Measurements from ENCODE around the gene HSP90AA1. TPM values are rescaled to one million over a fixed set of nuclear protein-coding genes. Genes with fewer than 3 reads are reported as not detected.

The HSP90AA1 gene
- total and polyA plus RNA-seq, 2 donors (not counting 1 experiment from before 2014, with no cell fraction given) = 190 to 222 TPM

DNA sequence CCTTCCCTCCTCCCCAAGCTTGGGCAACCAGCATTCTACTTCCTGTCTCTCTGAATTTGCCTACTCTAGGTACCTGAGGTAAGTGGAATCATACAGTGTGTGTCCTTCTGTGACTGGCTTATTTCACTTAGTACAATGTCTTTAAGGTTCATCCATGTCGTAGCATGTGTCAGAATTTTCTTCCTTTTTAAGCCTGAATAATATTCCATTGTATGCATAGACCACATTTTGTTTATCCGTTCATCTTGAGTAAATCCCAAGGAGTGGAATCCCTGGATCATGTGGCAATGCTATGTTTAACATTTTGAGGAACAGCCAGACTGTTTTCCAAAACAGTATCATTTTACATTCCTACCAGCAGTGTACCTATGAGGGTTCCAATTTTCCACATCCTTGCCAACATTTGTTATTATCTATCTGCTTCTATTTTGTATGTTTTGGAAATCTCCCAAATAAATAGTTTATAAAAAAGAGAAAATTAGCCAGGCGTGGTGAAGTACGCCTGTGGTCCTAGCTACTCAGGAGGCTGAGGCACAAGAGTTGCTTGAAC lies 12.4 kb downstream of the HSP90AA1 start:
- no peak overlapping the region for H3K4me3 ChIP-seq (ENCODE audit: control extremely low read depth in 1 of 5, extremely low read depth in 1 of 5, insufficient read depth in 1 of 5, low read depth in 2 of 5, low read length in 4 of 5)
- no peaks in the 10 kb centered on the region for H3K27me3 ChIP-seq (replicated peaks in 1 of 4; ENCODE audit: control extremely low read depth in 1 of 4, control insufficient read depth in 3 of 4, insufficient read depth in 4 of 4, low read length in 3 of 4)
- DNase-seq = no peak
- WGBS (ENCODE audit: insufficient coverage) = 100% methylated on average over 1 of the region's 4 CpGs
- intact Hi-C loops (cut with micrococcal nuclease) = no loop called here
- peaks cover under 1% of the 10 kb centered on the region for H4K20me1 ChIP-seq (ENCODE audit: control insufficient read depth, insufficient read depth, low read length, poor library complexity, severe bottlenecking)
- H3K4me1 ChIP-seq (ENCODE audit: control insufficient read depth in 2 of 2, insufficient read depth in 2 of 2, low read length in 2 of 2) = no peaks in the 10 kb centered on the region
- peaks cover 0 to 6% of the 10 kb centered on the region in 2 experiments for H3K36me3 ChIP-seq (replicated peaks in 1 of 2; ENCODE audit: control extremely low read depth in 1 of 2, control insufficient read depth in 1 of 2, extremely low read depth in 1 of 2, insufficient read depth in 2 of 2, low read length in 1 of 2)
- TF ChIP-seq EZH2 (IDR thresholded peaks at IDR 0.05; ENCODE audit: borderline replicate concordance, insufficient read depth, low read depth, low read length, poor library complexity, severe bottlenecking) = no peak
- TF ChIP-seq, protein P1, sequence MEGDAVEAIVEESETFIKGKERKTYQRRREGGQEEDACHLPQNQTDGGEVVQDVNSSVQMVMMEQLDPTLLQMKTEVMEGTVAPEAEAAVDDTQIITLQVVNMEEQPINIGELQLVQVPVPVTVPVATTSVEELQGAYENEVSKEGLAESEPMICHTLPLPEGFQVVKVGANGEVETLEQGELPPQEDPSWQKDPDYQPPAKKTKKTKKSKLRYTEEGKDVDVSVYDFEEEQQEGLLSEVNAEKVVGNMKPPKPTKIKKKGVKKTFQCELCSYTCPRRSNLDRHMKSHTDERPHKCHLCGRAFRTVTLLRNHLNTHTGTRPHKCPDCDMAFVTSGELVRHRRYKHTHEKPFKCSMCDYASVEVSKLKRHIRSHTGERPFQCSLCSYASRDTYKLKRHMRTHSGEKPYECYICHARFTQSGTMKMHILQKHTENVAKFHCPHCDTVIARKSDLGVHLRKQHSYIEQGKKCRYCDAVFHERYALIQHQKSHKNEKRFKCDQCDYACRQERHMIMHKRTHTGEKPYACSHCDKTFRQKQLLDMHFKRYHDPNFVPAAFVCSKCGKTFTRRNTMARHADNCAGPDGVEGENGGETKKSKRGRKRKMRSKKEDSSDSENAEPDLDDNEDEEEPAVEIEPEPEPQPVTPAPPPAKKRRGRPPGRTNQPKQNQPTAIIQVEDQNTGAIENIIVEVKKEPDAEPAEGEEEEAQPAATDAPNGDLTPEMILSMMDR (IDR thresholded peaks at IDR 0.05) = no peak
- no peak overlapping the region for H3K9ac ChIP-seq (ENCODE audit: low read length)
- no peaks in the 10 kb centered on the region for H3K27me3 Mint-ChIP-seq
- no peaks in the 10 kb centered on the region for H3K79me2 ChIP-seq (ENCODE audit: control insufficient read depth, insufficient read depth, low read length)
- CTCF ChIA-PET = no interaction called here
- no peak overlapping the region for H3K27ac Mint-ChIP-seq
- H3K9me3 Mint-ChIP-seq (ENCODE audit: insufficient read depth) = no peaks in the 10 kb centered on the region
- no peak for ATAC-seq (ENCODE audit: low read depth)
- H2AFZ ChIP-seq (ENCODE audit: insufficient read depth, low read depth, low read length, poor library complexity, severe bottlenecking) = no peak overlapping the region
- H3K4me2 ChIP-seq (replicated peaks; ENCODE audit: low read depth, low read length, poor library complexity, severe bottlenecking) = no peak overlapping the region
- H3K27ac ChIP-seq (ENCODE audit: low read length in 2 of 2) = no peak overlapping the region
- H3K4me1 Mint-ChIP-seq = no peaks in the 10 kb centered on the region
- POLR2A ChIA-PET = no interaction called here
- H3K4me3 Mint-ChIP-seq = no peak overlapping the region
- H3K9me3 ChIP-seq (ENCODE audit: control extremely low read depth in 1 of 3, control insufficient read depth in 2 of 3, insufficient read depth in 1 of 3, low read length in 2 of 3) = peaks cover 0 to 6% (median 0%) of the 10 kb centered on the region in 3 donors

DNA sequence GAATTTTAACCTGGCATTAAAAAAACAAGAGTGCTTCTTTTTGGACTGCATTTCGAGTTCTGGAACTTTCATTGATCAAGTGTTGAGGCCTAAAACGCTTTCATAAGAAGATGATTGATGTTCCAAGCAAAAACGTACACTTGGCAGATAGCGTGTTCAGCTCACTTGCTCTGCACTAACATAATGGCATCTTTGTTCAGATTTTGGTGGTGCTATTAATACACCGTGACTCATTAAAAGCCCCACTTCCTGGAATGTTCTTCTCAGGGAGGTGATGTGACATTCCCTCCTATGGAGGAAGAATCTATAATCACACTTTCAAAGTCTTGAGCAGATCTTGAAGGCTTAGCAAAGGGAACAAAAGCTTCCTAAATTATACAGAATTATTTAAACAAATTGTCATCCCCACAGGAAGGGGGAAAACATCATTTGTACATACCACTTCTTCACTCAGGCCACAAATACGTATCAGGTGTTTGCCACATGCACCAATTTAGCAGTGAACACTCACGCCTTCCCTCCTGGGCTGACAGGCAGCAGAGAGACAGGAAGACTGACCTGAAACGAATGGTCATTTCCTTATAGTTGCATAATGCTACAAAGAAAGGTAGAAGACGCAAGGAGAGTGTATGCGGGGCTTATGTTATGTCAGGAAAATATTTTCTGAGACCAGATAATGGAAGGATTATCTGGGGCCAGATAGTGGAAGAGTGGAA lies 15.4 kb downstream of the HSP90AA1 start:
- no peak for ATAC-seq (ENCODE audit: low read depth)
- ChIA-PET CTCF (interaction anchor here (0.8 kb wide), 1 partner anchor 9 kb away, joined by 4 read pairs; no protein-coding TSS in a partner anchor), POLR2A (no interaction called here)
- no peaks in the 10 kb centered on the region for H3K27me3 ChIP-seq (replicated peaks in 1 of 4; ENCODE audit: control extremely low read depth in 1 of 4, control insufficient read depth in 3 of 4, insufficient read depth in 4 of 4, low read length in 3 of 4)
- no peaks in the 10 kb centered on the region for H3K36me3 ChIP-seq (replicated peaks in 1 of 2; ENCODE audit: control extremely low read depth in 1 of 2, control insufficient read depth in 1 of 2, extremely low read depth in 1 of 2, insufficient read depth in 2 of 2, low read length in 1 of 2)
- no peaks in the 10 kb centered on the region for H3K9me3 Mint-ChIP-seq (ENCODE audit: insufficient read depth)
- no peak overlapping the region for H3K27ac Mint-ChIP-seq
- H3K4me1 ChIP-seq (ENCODE audit: control insufficient read depth in 2 of 2, insufficient read depth in 2 of 2, low read length in 2 of 2) = no peaks in the 10 kb centered on the region
- no peak for DNase-seq
- no peaks in the 10 kb centered on the region for H3K4me1 Mint-ChIP-seq
- H3K4me2 ChIP-seq (replicated peaks; ENCODE audit: low read depth, low read length, poor library complexity, severe bottlenecking) = no peak overlapping the region
- no peak overlapping the region for H3K4me3 ChIP-seq (ENCODE audit: control extremely low read depth in 1 of 5, extremely low read depth in 1 of 5, insufficient read depth in 1 of 5, low read depth in 2 of 5, low read length in 4 of 5)
- H3K4me3 Mint-ChIP-seq = no peak overlapping the region
- H3K79me2 ChIP-seq (ENCODE audit: control insufficient read depth, insufficient read depth, low read length) = no peaks in the 10 kb centered on the region
- H2AFZ ChIP-seq (ENCODE audit: insufficient read depth, low read depth, low read length, poor library complexity, severe bottlenecking) = no peak overlapping the region
- no peaks in the 10 kb centered on the region for H3K27me3 Mint-ChIP-seq
- no peak overlapping the region for H3K9ac ChIP-seq (ENCODE audit: low read length)
- 94% methylated on average over 4 of the region's 10 CpGs for WGBS (ENCODE audit: insufficient coverage)
- H4K20me1 ChIP-seq (ENCODE audit: control insufficient read depth, insufficient read depth, low read length, poor library complexity, severe bottlenecking) = no peaks in the 10 kb centered on the region
- H3K27ac ChIP-seq (ENCODE audit: low read length in 2 of 2) = no peak overlapping the region
- intact Hi-C loops (cut with micrococcal nuclease) = no loop called here
- no peak for TF ChIP-seq EZH2 (IDR thresholded peaks at IDR 0.05; ENCODE audit: borderline replicate concordance, insufficient read depth, low read depth, low read length, poor library complexity, severe bottlenecking)
- TF ChIP-seq, protein P1 (IDR thresholded peaks at IDR 0.05) = no peak
- H3K9me3 ChIP-seq (ENCODE audit: control extremely low read depth in 1 of 3, control insufficient read depth in 2 of 3, insufficient read depth in 1 of 3, low read length in 2 of 3) = peaks cover 0 to 6% (median 0%) of the 10 kb centered on the region in 3 donors

All from B cell (primary cell).